ENCODE data around the gene EPHA8. TPM values are rescaled to one million over a fixed set of nuclear protein-coding genes. Genes with fewer than 3 reads are reported as not detected.

EPHA8 gene
- total RNA-seq, 1 donor from 2014 or later, result not detected

DNA sequence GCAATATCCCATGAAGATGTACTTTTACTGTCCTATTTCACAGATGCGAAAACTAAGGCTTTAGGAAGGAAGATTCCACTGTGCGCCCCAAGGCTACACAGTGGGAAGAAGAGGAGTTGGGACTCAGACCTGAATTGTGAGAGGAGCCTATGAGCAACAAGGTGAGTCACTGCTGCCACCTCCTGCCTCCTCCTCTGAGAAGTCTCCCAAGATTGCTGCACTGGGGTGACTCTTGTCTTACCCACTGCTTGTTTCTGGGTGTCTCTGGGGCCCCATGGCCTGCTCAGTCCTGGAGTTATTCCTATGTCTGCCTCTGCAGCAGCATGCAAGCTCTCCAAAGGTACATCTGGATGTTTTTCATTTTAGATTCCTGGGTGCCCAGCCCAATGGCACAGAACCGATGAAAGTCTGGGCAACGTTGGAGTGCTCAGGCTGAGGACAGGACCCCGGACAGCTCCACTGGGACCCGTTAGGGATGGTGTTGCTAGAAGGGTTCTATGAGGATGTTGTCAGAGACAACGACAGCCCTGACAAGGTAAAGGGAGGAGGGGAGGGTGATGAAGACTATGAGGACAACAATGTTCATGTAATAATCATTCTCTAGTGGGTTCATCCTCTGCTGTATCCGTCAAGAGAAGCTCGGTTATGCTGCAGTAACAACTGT lies 62.1 kb downstream of the EPHA8 start:
- Mint-ChIP-seq H3K36me3 (ENCODE audit: low read depth) (no peaks in the 10 kb centered on the region), H3K4me1 (ENCODE audit: low read depth) (no peaks in the 10 kb centered on the region), H3K4me3 (ENCODE audit: unreplicated experiment) (no peak overlapping the region), H3K9me3 (ENCODE audit: low read depth) (no peaks in the 10 kb centered on the region), H3K27me3 (ENCODE audit: low read depth) (peaks cover 60% of the 10 kb centered on the region), H3K27ac (ENCODE audit: unreplicated experiment) (no peak overlapping the region)
- no peak for DNase-seq (ENCODE audit: low spot score)
- no peak for TF ChIP-seq CTCF (IDR thresholded peaks at IDR 0.05)

GRCh38 chr1:22626237-22627157 lies 63.2 kb downstream of the EPHA8 start:
- no peak overlapping the region for H3K4me3 Mint-ChIP-seq (ENCODE audit: unreplicated experiment)
- no peaks in the 10 kb centered on the region for H3K9me3 Mint-ChIP-seq (ENCODE audit: low read depth)
- H3K36me3 Mint-ChIP-seq (ENCODE audit: low read depth), result no peaks in the 10 kb centered on the region
- peaks cover 62% of the 10 kb centered on the region for H3K27me3 Mint-ChIP-seq (ENCODE audit: low read depth)
- DNase-seq (ENCODE audit: low spot score), result no peak
- H3K27ac Mint-ChIP-seq (ENCODE audit: unreplicated experiment), result no peak overlapping the region
- H3K4me1 Mint-ChIP-seq (ENCODE audit: low read depth), result no peaks in the 10 kb centered on the region
- TF ChIP-seq CTCF (IDR thresholded peaks at IDR 0.05), result no peak

DNA sequence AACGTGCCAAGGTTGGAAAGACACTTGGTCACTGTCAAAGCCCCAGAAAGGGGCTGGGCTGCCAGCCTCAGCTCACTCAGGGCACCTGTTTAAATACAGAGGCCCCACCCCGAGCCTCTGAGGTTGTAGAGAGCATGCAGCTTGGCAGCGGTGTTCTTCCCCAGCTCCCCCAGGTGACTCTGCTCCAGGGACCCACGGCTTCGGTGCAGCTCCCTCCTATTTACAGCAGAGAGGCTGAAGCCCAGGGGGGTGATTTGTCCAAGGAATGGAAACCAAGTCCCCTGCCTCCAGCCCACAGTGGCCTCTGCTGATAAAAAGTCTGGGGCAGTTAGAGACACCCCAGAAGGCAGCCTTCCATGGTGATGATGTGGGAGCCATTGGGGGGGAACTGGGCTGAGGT lies 64.0 kb downstream of the EPHA8 start:
- Mint-ChIP-seq H3K4me3 (ENCODE audit: unreplicated experiment) (no peak overlapping the region), H3K36me3 (ENCODE audit: low read depth) (no peaks in the 10 kb centered on the region), H3K27me3 (ENCODE audit: low read depth) (peaks cover 66% of the 10 kb centered on the region), H3K4me1 (ENCODE audit: low read depth) (no peaks in the 10 kb centered on the region), H3K9me3 (ENCODE audit: low read depth) (no peaks in the 10 kb centered on the region), H3K27ac (ENCODE audit: unreplicated experiment) (no peak overlapping the region)
- no peak for TF ChIP-seq CTCF (IDR thresholded peaks at IDR 0.05)
- DNase-seq (ENCODE audit: low spot score), result no peak

DNA sequence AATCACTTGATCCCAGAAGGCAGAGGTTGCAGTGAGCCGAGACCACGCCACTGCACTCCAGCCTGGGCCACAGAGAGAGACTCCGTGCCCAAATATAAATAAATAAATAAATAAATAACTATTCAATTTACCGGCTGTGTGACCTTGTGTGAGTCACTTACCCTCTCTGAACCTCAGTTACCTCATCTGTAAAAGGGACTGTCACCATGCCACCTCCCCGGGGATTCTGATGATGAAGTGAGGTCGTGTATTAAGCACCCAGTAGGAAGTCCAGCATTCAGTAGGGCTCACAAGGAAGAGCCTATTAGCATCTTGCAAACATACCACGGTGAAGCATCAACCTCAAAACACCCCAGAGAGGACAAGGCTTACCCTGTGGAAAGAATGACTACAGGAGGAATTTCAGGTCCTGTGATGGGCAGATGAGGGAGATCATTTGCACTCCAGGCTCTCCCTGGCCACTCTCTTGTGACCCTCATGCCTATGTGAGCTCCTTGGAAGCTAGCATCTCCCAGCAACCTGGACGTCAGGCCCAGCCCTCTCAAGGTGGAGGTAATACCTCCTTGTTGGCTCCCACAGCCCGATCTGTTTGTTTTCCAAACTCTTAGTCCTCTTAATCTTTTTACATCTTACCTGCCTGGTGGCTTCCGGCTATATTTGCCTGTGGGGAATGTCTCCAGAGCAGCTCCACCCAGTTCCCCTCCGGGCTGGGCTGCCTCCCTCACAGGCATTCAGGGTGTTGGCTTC lies 65.6 kb downstream of the EPHA8 start:
- Mint-ChIP-seq H3K4me1 (ENCODE audit: low read depth) (no peaks in the 10 kb centered on the region), H3K36me3 (ENCODE audit: low read depth) (peaks cover 2% of the 10 kb centered on the region), H3K27me3 (ENCODE audit: low read depth) (peaks cover 74% of the 10 kb centered on the region), H3K27ac (ENCODE audit: unreplicated experiment) (no peak overlapping the region), H3K9me3 (ENCODE audit: low read depth) (no peaks in the 10 kb centered on the region), H3K4me3 (ENCODE audit: unreplicated experiment) (no peak overlapping the region)
- DNase-seq (ENCODE audit: low spot score), result no peak
- no peak for TF ChIP-seq CTCF (IDR thresholded peaks at IDR 0.05)

GRCh38 chr1:22629886-22630285 lies 66.6 kb downstream of the EPHA8 start:
- peaks cover 67% of the 10 kb centered on the region for H3K27me3 Mint-ChIP-seq (ENCODE audit: low read depth)
- H3K9me3 Mint-ChIP-seq (ENCODE audit: low read depth), result no peaks in the 10 kb centered on the region
- no peaks in the 10 kb centered on the region for H3K4me1 Mint-ChIP-seq (ENCODE audit: low read depth)
- TF ChIP-seq CTCF (IDR thresholded peaks at IDR 0.05), result no peak
- no peak for DNase-seq (ENCODE audit: low spot score)
- peaks cover 2% of the 10 kb centered on the region for H3K36me3 Mint-ChIP-seq (ENCODE audit: low read depth)
- no peak overlapping the region for H3K4me3 Mint-ChIP-seq (ENCODE audit: unreplicated experiment)
- H3K27ac Mint-ChIP-seq (ENCODE audit: unreplicated experiment), result no peak overlapping the region

All from chondrocyte (in vitro differentiated cells).